ENCODE measurements around the gene CRTC2. TPM values are rescaled to one million over a fixed set of nuclear protein-coding genes. Genes with fewer than 3 reads are reported as not detected.

CRTC2 gene
- total and polyA plus RNA-seq, 2 of the 4 experiments (the other 2 are of a cell fraction): 2.7 to 20.1 TPM

DNA sequence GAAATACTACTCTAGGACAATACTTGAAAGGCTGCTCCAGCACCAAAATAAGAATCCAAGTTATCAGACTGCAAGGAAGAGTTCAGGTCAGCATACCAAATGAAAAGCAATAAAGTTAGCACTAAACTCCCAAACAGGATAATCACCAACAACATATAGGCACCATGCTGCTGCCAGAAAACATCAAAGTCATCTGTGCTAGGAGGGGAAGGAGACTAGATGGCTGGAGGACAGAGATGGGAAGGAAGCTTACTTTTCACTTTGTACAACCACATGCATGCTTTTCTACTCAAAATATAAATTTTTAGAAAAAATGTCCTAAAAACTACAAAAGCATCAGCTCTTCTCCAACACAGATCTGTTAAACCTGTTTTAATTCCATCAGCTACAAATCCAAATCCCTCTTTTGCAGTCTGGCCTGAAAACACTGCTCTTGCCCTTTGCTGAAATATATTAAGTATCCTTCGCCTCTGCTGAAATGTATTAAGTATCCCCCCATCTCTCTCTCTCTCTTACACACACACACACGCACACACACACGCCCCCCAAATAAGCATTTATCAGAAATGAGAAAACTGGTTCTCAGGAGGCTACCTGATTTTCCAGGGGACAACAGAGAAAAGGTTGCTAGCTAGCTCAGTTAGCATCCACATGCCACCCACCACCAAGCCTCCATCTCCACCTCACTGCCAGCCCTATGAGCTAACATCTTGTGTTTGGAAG lies 37.2 kb downstream of the CRTC2 start (continued):
- no peak for TF ChIP-seq SMC3 (IDR thresholded peaks at IDR 0.05; ENCODE audit: low read depth, low read length)
- TF ChIP-seq POLR2A (IDR thresholded peaks at IDR 0.05; ENCODE audit: low read depth, low read length): no peak

DNA sequence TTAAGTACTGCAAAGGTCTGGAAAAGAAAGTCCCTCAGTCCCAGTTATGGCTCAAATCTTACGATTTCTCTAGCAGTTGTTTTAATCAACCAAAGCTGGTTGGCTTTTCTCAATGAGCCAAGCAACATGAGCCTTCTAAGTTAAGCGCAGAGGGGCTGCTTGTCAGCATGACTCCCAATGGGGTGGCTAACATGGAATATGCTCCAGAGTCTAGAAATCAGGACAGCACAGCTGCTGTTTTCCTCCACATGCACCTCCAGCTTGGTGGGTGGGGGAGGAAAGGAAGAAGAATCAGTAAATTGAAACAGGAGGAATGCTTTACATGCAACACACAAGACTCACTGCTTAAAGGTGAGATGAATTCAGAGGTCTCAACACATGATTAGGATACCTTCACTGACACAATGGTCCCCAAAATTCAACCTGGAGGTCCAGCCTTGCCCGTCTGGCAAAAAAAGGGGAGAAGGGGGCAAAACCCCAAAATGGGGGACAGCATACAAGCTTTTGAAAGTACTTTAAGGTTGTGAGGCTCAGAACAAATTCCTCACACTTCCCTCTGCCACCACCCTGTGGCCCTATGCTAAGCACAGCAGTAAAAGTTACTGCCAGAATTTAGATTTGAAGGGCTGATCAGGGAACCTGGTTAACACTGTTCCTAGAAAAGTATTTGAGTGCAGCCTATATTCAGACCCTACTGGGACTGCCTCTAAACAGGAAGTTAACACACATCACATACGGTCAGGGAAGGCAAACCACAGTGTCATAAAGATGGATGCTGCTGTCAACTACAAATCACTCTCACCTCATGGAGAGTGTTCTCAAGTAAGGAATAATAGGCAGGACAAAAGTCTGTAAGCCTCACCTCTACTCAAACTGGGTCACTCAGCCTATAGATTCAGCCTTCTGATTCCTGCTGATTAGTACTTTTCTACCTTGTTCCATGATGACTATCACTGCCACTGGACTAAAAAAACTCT lies 38.2 kb downstream of the CRTC2 start:
- intact Hi-C loops (cut with micrococcal nuclease) (loop anchor here (2.0 to 10.0 kb wide), 3 partner anchors 38 to 125 kb away; no protein-coding TSS in a partner anchor), dilution Hi-C loops (cut with HindIII; ENCODE audit: low sequenced_read_pairs, unreplicated experiment) (loop anchor here (25.0 kb wide), 1 partner anchor 108 kb away; no protein-coding TSS in a partner anchor), in situ Hi-C loops (cut with MboI; ENCODE audit: low sequenced_read_pairs) (no loop called here)
- H2AFZ ChIP-seq (replicated peaks; ENCODE audit: low read length, poor library complexity): no peak overlapping the region
- peak overlapping the region; percentile 82 for H3K4me2 ChIP-seq (ENCODE audit: low read depth, low read length)
- peak overlapping the region; percentile 4; the same call in 1 of the 2 replicates for H3K14ac ChIP-seq (replicated peaks; ENCODE audit: low read depth, low read length)
- no peak overlapping the region for H4K5ac ChIP-seq (ENCODE audit: low read depth, low read length)
- no peak overlapping the region for H2BK120ac ChIP-seq (ENCODE audit: low read depth, low read length)
- H2BK20ac ChIP-seq (ENCODE audit: low read depth, low read length): no peak overlapping the region
- H3K79me1 ChIP-seq (ENCODE audit: low read depth in 1 of 2, low read length in 2 of 2): peaks cover 11 to 69% of the 10 kb centered on the region in 2 experiments; a peak in 3 of 4 replicates
- CTCF ChIA-PET: interaction anchor here (1.1 to 1.2 kb wide), 2 partner anchors 9 to 10 kb away, joined by 3 read pairs; no protein-coding TSS in a partner anchor
- no peak overlapping the region for H2BK5ac ChIP-seq (ENCODE audit: low read depth, low read length, poor library complexity, severe bottlenecking)
- no peak overlapping the region for H3K9ac ChIP-seq (ENCODE audit: low read depth, low read length)
- BruUV-seq (replicated peaks): no TSS peak
- peak; percentile 42 for DNase-seq
- ATAC-seq (ENCODE audit: low read depth): no peak
- peaks cover 11% of the 10 kb centered on the region for H3K4me1 ChIP-seq (ENCODE audit: control insufficient read depth, insufficient read depth, low read length)
- 0 out of 2 replicates have a peak, but pooled peaks cover 9% of the 10 kb centered on the region for H3K9me1 ChIP-seq (ENCODE audit: insufficient read depth, low read length)
- TF ChIP-seq, protein P1, sequence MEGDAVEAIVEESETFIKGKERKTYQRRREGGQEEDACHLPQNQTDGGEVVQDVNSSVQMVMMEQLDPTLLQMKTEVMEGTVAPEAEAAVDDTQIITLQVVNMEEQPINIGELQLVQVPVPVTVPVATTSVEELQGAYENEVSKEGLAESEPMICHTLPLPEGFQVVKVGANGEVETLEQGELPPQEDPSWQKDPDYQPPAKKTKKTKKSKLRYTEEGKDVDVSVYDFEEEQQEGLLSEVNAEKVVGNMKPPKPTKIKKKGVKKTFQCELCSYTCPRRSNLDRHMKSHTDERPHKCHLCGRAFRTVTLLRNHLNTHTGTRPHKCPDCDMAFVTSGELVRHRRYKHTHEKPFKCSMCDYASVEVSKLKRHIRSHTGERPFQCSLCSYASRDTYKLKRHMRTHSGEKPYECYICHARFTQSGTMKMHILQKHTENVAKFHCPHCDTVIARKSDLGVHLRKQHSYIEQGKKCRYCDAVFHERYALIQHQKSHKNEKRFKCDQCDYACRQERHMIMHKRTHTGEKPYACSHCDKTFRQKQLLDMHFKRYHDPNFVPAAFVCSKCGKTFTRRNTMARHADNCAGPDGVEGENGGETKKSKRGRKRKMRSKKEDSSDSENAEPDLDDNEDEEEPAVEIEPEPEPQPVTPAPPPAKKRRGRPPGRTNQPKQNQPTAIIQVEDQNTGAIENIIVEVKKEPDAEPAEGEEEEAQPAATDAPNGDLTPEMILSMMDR (conservative IDR thresholded peaks at IDR 0.05; ENCODE audit: low read depth, low read length): peak; percentile 37
- no peak for TF ChIP-seq RFX5 (IDR thresholded peaks at IDR 0.05; ENCODE audit: low read depth, low read length)
- TF ChIP-seq MXI1 (IDR thresholded peaks at IDR 0.05; ENCODE audit: borderline replicate concordance, low read depth, low read length): no peak
- no peak for TF ChIP-seq RCOR1 (IDR thresholded peaks at IDR 0.05; ENCODE audit: insufficient replicate concordance, low read length)
- TF ChIP-seq SMC3 (IDR thresholded peaks at IDR 0.05; ENCODE audit: low read depth, low read length): 0 out of 2 replicates have a peak, but pooled peaks have one; percentile 12
- TF ChIP-seq CHD1 (IDR thresholded peaks at IDR 0.05; ENCODE audit: low read depth, low read length): no peak
- TF ChIP-seq, protein P2, sequence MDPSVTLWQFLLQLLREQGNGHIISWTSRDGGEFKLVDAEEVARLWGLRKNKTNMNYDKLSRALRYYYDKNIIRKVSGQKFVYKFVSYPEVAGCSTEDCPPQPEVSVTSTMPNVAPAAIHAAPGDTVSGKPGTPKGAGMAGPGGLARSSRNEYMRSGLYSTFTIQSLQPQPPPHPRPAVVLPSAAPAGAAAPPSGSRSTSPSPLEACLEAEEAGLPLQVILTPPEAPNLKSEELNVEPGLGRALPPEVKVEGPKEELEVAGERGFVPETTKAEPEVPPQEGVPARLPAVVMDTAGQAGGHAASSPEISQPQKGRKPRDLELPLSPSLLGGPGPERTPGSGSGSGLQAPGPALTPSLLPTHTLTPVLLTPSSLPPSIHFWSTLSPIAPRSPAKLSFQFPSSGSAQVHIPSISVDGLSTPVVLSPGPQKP (IDR thresholded peaks at IDR 0.05; ENCODE audit: borderline replicate concordance, low read depth, low read length): no peak
- peak; percentile 27 for TF ChIP-seq RAD21 (IDR thresholded peaks at IDR 0.05; ENCODE audit: low read length)
- H2AK9ac ChIP-seq (replicated peaks; ENCODE audit: low read depth, low read length, poor library complexity): no peak overlapping the region
- H4K8ac ChIP-seq (ENCODE audit: low read depth in 2 of 2, low read length in 2 of 2): no peak overlapping the region
- H3K4ac ChIP-seq (ENCODE audit: low read depth, low read length): no peak overlapping the region
- no peaks in the 10 kb centered on the region for H3K9me3 ChIP-seq (ENCODE audit: control insufficient read depth, insufficient read depth, low read length)
- no peak overlapping the region for H4K91ac ChIP-seq (ENCODE audit: insufficient read depth, low read depth, low read length)
- H3K4me3 ChIP-seq (ENCODE audit: insufficient read depth, low read depth, low read length): no peak overlapping the region
- no peak overlapping the region for H3K56ac ChIP-seq (ENCODE audit: extremely low read depth, insufficient read depth, low read length)
- 57% methylated on average over 1 of the region's 4 CpGs; no CpG with 5 or more reads in 1 of the 2 experiments for WGBS, 2 experiments (ENCODE audit: extremely low coverage in 2 of 2, insufficient read length in 1 of 2)
- H2BK15ac ChIP-seq (ENCODE audit: low read depth, low read length): no peak overlapping the region
- no peak overlapping the region for H3K18ac ChIP-seq (ENCODE audit: low read depth, low read length)
- no peak overlapping the region for H3K27ac ChIP-seq (ENCODE audit: insufficient read depth, low read length)
- H3K27me3 ChIP-seq (ENCODE audit: control insufficient read depth, insufficient read depth, low read length): no peaks in the 10 kb centered on the region
- 0 out of 2 replicates have a peak, but pooled peaks cover 2% of the 10 kb centered on the region for H3K36me3 ChIP-seq (ENCODE audit: control insufficient read depth, insufficient read depth, low read length)
- no peak overlapping the region for H2AK5ac ChIP-seq (ENCODE audit: low read depth, low read length)
- peak overlapping the region; percentile 36 for H3K23ac ChIP-seq (ENCODE audit: low read depth, low read length)
- POLR2A ChIA-PET (ENCODE audit: unreplicated experiment): no interaction called here
- H4K20me1 ChIP-seq (ENCODE audit: insufficient read depth, low read length): peaks cover 59% of the 10 kb centered on the region

Measured in IMR-90 (cell line).